Hematopoietic multipotent progenitor cell treated with erythropoietin and hydrocortisone succinate and interleukin-3 and kit ligand, for 17 days (in vitro differentiated cells): ENCODE results near the gene FAM110C.
"Not testable (repeated sequence)": the region's sequence is repeated elsewhere in the genome, so short reads cannot be mapped to it uniquely, and the experiment has no call there.

Experiments
- DNase-seq: peaks from one replicate; pipeline ENCODE4 v3.0.0-alpha.2; 2015; ENCODE audit warnings: low spot score

FAM110C gene, protein sequence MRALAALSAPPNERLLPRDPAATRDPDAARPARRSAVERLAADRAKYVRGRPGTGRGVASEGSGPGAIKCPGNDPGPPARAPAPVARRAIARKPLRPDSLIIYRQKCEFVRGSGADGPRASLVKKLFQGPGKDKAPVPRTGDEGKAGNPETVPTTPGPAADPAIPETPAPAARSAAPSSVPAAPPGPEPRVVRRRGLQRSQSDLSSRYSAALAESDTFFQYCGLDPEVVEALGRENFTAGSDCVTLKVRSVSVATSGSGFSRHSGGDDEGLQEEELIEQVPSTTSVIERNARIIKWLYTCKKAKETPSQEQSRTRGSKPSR

GRCh38 chr2:46471-47345, at the start of gene FAM110C:
Gene FAM110C, minus strand, starts transcription at chr2:46505. Its CDS starts 120 bp downstream, at chr2:46385.
- no peak for DNase-seq

DNA sequence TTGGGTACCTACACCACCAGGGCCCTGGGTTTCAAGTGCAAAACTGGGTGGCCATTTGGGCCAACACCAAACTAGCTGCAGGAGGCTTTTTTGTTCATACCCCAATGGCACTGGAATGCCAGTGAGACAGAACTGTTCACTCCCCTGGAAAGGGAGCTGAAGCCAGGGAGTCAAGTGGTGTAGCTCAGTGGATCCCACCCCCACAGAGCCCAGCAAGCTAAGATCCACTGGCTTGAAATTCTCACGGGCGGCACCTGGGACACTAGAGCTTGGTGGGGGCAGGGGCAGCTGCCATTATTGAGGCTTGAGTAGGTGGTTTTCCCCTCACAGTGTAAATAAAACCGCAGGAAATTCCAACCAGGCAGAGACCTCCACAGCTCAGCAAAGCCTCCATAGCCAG, 46.0 kb upstream of the FAM110C start:
- DNase-seq, result no peak

DNA sequence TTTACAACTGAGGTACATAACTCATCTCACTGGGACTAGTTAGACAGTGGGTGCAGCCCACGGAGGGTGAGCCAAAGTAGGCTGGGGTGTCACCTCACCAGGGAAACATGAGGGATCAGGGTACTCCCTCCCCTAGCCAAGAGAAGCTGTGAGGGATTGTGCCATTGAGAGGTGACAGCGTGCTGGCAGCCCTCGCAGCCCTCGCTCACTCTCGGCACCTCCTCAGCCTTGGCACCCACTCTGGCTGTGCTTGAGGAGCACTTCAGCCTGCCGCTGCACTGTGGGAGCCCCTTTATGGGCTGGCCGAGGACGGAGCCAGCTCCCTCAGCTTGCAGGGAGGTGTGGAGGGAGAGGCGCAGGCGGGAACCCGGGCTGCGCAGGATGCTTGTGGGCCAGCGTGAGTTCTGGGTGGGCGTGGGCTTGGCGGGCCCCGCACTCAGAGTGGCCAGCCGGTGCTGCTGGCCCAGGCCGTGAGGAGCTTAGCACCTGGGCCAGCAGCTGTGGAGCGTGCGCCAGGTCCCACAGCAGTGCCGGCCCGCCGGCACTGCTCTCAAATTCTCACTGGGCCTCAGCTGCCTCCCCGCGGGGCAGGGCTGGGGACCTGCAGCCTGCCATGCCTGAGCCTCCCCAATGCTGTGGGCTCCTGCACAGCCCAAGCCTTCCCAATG, 44.5 kb upstream of the FAM110C start:
- DNase-seq, result no peak

DNA sequence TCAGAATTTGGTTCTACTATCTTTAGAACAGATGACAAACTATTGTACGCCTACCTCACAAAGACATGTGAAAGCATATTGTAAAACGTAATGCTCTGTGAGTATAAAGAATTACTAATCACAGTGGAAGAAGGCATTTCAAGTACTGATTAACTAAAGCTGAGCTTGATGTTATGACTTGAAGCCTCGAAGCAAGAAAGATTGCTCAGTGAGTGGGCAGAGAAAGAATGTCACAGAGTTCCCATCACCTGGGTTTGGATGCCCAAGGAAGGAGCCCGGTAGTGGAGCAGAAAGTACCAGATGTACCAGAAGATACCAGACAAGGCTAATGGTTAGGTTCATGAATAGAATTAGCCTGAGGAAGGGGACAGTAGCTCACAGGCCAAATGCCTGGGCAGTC, 39.5 kb upstream of the FAM110C start:
- DNase-seq, result no peak

DNA sequence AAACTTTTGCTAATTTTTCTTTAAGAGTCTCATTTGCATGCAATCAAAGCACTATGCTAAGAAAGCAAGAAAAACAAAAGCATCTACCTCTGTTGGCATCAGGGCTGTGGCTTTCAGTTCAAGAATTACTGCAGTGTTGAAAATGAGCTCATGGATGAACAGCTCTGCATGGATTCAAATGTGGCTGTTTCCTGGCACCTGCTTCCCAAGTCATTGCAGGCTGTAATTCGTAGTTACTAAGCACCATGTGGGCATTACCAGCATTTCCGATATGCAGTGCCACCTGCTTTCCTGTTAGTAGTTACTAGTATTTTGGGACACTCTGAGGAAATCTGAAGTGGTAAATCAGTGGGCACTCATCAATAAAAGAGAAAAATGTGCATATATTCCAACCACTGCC, 37.8 kb upstream of the FAM110C start:
- DNase-seq, result no peak

GRCh38 chr2:80971-81736, 34.8 kb upstream of the FAM110C start:
- DNase-seq, result no peak

DNA sequence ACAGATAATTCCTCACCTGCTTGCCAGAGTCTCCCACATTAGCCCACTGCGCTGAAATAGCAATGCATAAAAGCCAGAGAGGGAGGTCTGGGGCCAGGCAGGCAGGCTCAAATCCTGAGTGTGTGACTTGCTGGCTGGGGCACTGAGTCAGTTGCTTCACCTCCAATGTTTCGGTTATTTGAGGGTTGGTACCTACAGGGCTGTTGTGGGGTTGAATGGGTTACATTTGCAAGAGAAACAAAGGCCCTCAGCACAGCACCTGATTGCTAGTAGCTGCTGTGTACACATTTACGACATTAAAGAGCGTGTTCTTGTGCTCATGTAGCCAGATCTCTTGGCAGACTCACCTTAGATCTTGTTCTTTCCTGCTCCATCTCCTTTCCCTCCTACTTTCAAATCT, 34.1 kb upstream of the FAM110C start:
- no peak for DNase-seq

GRCh38 chr2:71309-72035, 25.2 kb upstream of the FAM110C start:
- no peak for DNase-seq

GRCh38 chr2:69366-70344, 23.4 kb upstream of the FAM110C start:
- no peak for DNase-seq

DNA sequence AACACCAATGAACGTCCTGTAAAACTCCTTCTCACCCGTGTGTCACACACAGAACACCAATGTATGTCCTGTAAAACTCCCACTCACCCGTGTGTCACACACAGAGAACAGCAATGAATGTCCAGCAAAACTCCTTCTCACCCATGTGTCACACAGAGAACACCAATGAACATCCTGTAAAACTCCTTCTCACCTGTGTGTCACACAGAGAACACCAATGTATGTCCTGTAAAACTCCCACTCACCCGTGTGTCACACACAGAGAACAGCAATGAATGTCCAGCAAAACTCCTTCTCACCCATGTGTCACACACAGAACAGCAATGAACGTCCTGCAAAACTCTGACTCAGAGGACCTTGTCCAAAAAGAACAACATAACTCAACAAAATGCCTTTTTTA, 22.3 kb upstream of the FAM110C start:
- DNase-seq, result not testable (repeated sequence)

- no peak for DNase-seq
These were observed 20.5 kb upstream of the FAM110C start for GRCh38 chr2:66853-67252.

GRCh38 chr2:65121-65520, 18.8 kb upstream of the FAM110C start:
- DNase-seq, result no peak

GRCh38 chr2:55587-56448, 9.5 kb upstream of the FAM110C start:
- no peak for DNase-seq

DNA sequence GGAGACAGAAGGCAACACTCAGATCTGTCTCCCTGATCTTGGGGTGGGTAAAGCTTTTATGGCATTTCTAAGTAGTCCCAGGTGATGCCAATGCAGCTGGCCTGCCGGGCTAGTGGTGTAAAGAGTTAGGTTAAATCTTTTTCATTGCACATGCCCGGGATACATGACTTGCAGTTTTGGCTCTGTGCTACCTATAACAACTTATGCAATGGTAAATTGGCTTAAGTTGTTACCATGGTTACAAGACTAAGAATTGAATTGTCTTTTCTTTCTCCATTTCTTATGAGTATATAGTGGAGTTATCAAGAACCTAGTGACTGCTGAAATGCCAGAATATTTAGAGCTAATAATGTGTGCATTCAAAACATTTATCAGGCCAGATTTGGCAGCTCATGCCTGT, 5.3 kb upstream of the FAM110C start:
- no peak for DNase-seq

DNA sequence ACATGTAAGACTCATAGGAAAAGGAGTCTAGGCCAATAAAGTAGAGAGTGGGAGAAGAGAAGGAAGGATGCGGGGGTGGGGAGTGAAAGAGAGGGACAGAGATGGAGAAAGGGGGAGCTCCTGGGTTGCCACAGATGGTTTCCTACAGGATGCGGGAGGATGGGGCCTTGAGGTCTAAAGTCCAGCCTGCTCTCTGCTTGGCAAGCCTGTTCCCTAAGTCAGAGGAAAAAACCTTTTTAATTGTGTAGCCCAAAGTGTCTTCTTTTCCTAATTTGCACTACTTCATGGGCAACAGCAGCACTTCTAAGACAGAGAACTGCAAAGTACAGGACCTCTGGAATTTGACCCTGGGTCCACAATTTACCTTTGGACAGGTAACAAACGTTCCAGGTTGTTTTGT, 1.4 kb upstream of the FAM110C start:
- DNase-seq, result no peak

DNA sequence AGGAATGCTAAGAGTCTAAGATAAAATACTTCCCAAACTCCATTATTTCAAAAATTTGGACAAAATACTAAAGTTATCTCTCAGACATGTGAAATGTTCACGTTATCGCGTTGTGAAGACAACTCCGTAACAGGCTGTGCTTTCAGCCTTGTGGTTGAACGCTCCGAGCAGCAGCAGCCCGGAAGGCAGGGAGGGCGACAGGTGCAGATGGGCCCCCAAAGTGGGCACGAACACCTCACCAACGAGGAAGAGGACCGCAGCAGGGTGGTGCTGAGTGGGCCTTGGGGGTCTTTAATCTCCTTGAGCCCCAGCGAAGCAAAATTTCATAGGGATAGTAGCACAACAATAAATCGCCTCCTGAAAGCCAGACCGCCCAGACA, 1.0 kb upstream of the FAM110C start:
- DNase-seq, result no peak

DNA sequence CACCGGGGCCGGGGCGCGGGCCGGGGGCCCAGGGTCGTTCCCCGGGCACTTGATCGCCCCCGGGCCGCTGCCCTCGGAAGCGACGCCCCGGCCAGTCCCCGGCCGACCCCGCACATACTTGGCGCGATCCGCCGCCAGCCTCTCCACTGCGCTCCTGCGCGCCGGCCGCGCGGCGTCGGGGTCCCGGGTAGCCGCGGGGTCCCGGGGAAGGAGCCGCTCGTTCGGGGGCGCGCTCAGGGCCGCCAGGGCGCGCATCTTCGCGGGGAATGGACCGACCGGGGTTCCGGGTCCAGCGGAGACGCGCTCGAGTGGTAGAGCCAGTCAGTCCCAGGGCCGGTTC, 204 bp downstream of the FAM110C start:
- no peak for DNase-seq

GRCh38 chr2:45342-46130, 769 bp downstream of the FAM110C start:
- DNase-seq, result no peak
